ENCODE data around the gene ATF6. TPM values are rescaled to one million over a fixed set of nuclear protein-coding genes. Genes with fewer than 3 reads are reported as not detected.
A peak's percentile ranks its signal among the peaks of the same experiment; 100 is the strongest.

ATF6 gene
- total RNA-seq, 1 donor from 2014 or later: 25.3 TPM

GRCh38 chr1:161731981-161732718, 34.0 kb upstream of the ATF6 start:
- H3K27me3 ChIP-seq (ENCODE audit: control insufficient read depth, insufficient read depth, low read length): no peaks in the 10 kb centered on the region
- no peaks in the 10 kb centered on the region for H3K36me3 ChIP-seq (ENCODE audit: control insufficient read depth, insufficient read depth, low read length)
- H3K4me3 ChIP-seq (ENCODE audit: low read depth, low read length): no peak overlapping the region
- FAIRE-seq (no peak), DNase-seq (ENCODE audit: low read depth) (no peak)
- no peak for TF ChIP-seq CTCF (IDR thresholded peaks at IDR 0.05; ENCODE audit: insufficient read depth, low read length, severe bottlenecking)

GRCh38 chr1:161733526-161733925, 32.6 kb upstream of the ATF6 start:
- no peak for TF ChIP-seq CTCF (IDR thresholded peaks at IDR 0.05; ENCODE audit: insufficient read depth, low read length, severe bottlenecking)
- Histone ChIP-seq H3K27me3 (ENCODE audit: control insufficient read depth, insufficient read depth, low read length) (no peaks in the 10 kb centered on the region), H3K36me3 (ENCODE audit: control insufficient read depth, insufficient read depth, low read length) (no peaks in the 10 kb centered on the region), H3K4me3 (ENCODE audit: low read depth, low read length) (no peak overlapping the region)
- no peak for FAIRE-seq
- peak; percentile 95 for DNase-seq (ENCODE audit: low read depth)

- no peak for TF ChIP-seq CTCF (IDR thresholded peaks at IDR 0.05; ENCODE audit: insufficient read depth, low read length, severe bottlenecking)
- H3K36me3 ChIP-seq (ENCODE audit: control insufficient read depth, insufficient read depth, low read length): no peaks in the 10 kb centered on the region
- DNase-seq (ENCODE audit: low read depth) (no peak), FAIRE-seq (no peak)
- H3K27me3 ChIP-seq (ENCODE audit: control insufficient read depth, insufficient read depth, low read length): no peaks in the 10 kb centered on the region
- H3K4me3 ChIP-seq (ENCODE audit: low read depth, low read length): no peak overlapping the region
Measured at GRCh38 chr1:161735837-161736236, 30.3 kb upstream of the ATF6 start.

GRCh38 chr1:161736335-161736969, 29.7 kb upstream of the ATF6 start:
- no peak for TF ChIP-seq CTCF (IDR thresholded peaks at IDR 0.05; ENCODE audit: insufficient read depth, low read length, severe bottlenecking)
- no peaks in the 10 kb centered on the region for H3K36me3 ChIP-seq (ENCODE audit: control insufficient read depth, insufficient read depth, low read length)
- no peaks in the 10 kb centered on the region for H3K27me3 ChIP-seq (ENCODE audit: control insufficient read depth, insufficient read depth, low read length)
- DNase-seq (ENCODE audit: low read depth): peak; percentile 90
- peak; percentile 23 for FAIRE-seq
- no peak overlapping the region for H3K4me3 ChIP-seq (ENCODE audit: low read depth, low read length)

GRCh38 chr1:161737625-161738024, 28.5 kb upstream of the ATF6 start:
- TF ChIP-seq CTCF (IDR thresholded peaks at IDR 0.05; ENCODE audit: insufficient read depth, low read length, severe bottlenecking): no peak
- FAIRE-seq (no peak), DNase-seq (ENCODE audit: low read depth) (no peak)
- H3K27me3 ChIP-seq (ENCODE audit: control insufficient read depth, insufficient read depth, low read length): no peaks in the 10 kb centered on the region
- H3K4me3 ChIP-seq (ENCODE audit: low read depth, low read length): no peak overlapping the region
- H3K36me3 ChIP-seq (ENCODE audit: control insufficient read depth, insufficient read depth, low read length): no peaks in the 10 kb centered on the region
